Fibroblast of mammary gland (primary cell): ENCODE results near the gene PIK3CB.

Experiments used
- DNase-seq: peaks from one replicate; pipeline ENCODE4 v3.0.0-alpha.2; 2010; ENCODE audit warnings: low read depth
- H3K4me3 ChIP-seq: 2 replicates; pipeline ENCODE4 v1.5.1; 2011; ENCODE audit warnings: low read depth, mild to moderate bottlenecking, low read length, moderate library complexity; ENCODE audit not compliant: control insufficient read depth
- TF ChIP-seq, protein P1 (sequence below): conservative IDR thresholded peaks from 2 replicates; pipeline ENCODE4 v1.5.1; 2011; ENCODE audit warnings: low read depth, low read length, inconsistent platforms; ENCODE audit not compliant: control insufficient read depth, insufficient read depth

Gene PIK3CB

DNA sequence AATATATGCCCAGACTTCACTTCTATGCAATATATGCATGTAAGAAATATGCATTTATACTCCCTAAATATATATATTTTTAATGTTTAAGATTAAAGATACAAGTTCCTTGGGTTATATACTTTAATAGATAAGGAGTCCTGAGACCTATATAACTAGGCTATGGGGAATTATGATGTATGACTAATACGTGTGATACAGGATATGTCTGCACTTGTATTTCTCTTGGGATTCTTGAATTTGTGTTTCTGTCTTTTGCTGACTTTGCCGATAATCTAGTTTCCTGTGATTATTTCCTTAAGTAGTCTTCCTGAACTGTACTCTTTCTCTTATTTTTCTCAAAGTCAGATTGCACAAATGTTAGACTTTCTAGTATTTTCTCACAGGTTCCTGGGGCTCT is 109.6 kb downstream of the PIK3CB start:
- H3K4me3 ChIP-seq = no peak overlapping the region
- TF ChIP-seq, protein P1, sequence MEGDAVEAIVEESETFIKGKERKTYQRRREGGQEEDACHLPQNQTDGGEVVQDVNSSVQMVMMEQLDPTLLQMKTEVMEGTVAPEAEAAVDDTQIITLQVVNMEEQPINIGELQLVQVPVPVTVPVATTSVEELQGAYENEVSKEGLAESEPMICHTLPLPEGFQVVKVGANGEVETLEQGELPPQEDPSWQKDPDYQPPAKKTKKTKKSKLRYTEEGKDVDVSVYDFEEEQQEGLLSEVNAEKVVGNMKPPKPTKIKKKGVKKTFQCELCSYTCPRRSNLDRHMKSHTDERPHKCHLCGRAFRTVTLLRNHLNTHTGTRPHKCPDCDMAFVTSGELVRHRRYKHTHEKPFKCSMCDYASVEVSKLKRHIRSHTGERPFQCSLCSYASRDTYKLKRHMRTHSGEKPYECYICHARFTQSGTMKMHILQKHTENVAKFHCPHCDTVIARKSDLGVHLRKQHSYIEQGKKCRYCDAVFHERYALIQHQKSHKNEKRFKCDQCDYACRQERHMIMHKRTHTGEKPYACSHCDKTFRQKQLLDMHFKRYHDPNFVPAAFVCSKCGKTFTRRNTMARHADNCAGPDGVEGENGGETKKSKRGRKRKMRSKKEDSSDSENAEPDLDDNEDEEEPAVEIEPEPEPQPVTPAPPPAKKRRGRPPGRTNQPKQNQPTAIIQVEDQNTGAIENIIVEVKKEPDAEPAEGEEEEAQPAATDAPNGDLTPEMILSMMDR = no peak
- DNase-seq = no peak

DNA sequence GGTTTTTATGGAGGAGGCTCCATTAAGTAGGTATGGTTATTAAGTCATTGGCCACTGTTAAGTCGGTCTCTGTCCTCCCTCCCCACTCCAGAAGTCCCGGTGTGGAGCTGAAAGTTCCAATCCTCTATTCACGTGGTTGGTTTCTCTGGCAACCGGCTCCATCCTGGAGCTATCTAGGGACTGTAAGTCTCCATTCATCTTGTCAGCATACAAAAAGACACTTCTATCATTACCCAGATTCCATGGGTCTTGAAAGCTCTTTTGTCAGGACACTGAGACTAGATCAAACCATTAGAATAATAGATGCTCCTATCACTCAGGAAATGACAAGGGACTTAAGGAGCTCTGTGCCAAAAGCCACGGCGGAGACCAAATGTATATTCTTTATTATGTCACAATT is 110.3 kb downstream of the PIK3CB start:
- TF ChIP-seq, protein P1 = no peak
- no peak for DNase-seq
- H3K4me3 ChIP-seq = no peak overlapping the region

DNA sequence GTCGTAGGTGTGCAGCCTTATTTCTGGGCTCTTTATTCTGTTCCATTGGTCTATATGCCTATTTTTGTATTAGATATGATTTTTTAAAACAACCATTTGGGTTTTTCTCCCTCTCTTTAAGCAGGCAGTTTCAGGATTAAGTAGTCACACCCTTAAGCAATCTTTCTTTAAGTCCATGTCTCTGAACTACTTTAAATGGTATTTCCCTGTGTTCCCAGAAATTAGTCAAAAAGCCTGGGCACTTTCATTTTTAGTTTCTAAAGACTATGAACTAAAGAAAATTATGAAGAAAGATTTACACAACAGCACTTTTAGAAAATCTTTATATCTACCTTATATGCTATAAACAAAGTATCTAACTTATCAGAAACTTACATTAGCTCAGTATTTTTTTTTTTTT is 115.9 kb downstream of the PIK3CB start:
- TF ChIP-seq, protein P1 = no peak
- H3K4me3 ChIP-seq = no peak overlapping the region
- DNase-seq = no peak

DNA sequence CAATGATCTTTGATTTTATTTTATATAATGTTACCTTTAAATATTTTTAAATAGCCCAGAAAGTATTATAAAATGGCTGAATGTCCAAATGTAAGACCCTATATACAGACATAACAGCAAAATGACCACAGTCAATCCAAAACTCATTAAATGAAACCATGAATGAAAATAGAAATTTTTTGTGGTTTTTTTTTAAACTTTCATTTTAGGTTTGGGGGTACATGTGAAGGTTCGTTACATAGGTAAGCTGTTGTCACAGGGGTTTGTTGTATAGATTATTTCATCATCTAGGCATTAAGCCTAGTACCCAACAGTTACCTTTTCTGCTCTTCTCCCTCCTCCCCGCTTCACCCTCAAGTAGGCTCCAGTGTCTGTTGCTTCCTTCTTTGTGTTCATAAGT is 117.4 kb downstream of the PIK3CB start:
- no peak for DNase-seq

DNA sequence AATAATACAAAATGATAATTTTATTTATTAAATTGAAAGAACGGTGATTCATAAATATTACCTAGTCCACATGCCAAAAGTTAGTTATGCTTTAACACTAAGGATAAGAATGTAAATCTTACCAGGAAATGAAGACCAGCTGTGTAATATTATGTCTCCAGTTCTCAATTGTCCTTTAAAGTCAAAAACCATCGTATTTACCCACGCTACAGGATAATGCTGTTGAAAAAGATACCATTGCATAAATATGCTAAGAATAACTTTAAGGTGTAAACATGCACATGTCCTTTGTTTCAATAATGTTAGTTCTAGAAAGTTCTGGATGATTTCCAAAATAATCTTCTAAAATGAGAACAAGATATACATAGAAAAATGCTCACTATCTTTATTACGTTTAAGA is 122.6 kb downstream of the PIK3CB start:
- TF ChIP-seq, protein P1 = no peak
- no peak overlapping the region for H3K4me3 ChIP-seq
- DNase-seq = no peak

More for the DNA sequence above, 117.4 kb downstream of the PIK3CB start:
- TF ChIP-seq, protein P1 = no peak
- H3K4me3 ChIP-seq = no peak overlapping the region

DNA sequence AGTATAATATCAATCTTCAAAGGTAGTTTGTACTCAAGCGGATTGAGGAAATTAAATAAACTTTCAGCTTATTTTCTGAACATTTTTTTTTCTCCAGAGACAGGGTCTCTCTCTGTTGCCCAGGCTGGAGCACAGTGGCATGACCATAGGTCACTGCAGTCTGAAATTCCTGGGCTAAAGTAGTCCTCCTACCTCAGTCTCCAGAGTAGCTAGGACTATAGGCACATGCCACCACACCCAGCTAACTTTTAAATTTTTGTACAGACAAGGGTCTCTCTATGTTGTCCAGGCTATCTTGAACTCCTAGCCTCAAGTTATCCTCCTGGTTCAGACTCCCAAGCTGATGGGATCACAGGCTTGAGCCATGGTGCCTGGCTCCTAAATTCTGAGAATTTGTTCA is 129.1 kb downstream of the PIK3CB start:
- no peak for DNase-seq
- TF ChIP-seq, protein P1 = no peak
- H3K4me3 ChIP-seq = no peak overlapping the region
